8988T (cell line): ENCODE data around the gene NAA10.

ENCODE experiments used
- DNase-seq: peaks from one replicate; pipeline ENCODE4 v3.0.0; 2011

The NAA10 gene

DNA sequence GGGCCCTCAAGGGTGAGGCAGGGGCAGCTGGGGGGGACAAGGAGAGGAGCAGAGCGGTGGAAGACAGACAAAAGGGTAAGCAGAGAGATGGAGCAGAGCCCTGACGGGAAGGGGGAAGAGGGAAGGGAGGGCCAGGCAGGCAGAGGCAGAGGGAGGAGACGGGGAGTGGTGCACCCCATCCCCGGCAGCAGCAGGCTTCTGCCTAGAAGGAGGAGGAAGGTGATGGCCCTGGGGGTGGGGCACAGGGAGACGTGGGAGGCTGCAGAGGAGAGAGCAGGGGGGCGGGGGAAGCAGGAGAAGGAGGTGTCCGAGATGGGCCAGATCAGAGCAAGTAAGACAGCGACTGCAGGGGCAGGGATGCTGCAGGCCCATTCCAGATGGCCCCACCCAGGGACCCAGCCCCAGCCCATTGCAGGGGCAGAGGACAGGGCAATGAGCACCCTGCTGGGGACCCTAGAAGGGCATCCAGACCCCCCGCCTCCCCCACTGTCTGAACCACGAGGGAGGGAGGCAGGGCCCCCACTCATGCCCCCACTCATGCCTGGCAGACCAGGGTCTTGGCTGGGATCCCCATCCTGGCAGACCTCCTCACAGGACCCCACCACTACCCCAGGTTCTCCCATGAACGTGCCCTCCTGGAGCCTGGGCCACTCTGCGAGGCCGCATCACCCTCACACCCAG, 51.5 kb downstream of the NAA10 start:
- DNase-seq, result no peak

DNA sequence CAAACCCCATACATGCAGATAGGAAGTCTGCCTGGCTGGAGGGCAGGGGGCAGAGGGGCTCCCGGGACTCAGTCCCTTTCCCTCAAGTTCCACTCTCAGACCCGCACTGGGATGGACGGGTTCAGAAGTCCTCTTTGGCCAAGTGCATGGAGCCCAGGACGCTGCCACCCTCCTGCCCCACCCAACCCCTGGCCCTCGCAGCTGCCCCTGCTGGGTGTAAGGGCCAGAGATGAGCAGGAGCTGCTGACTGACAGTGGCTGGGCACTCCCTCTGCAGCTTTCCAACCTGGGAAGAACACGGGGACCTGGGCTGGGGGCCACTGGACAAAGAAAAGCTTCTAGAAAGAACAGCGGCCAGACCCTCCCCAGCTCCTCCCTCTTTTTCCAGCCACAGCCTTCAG, 52.3 kb downstream of the NAA10 start:
- no peak for DNase-seq

DNA sequence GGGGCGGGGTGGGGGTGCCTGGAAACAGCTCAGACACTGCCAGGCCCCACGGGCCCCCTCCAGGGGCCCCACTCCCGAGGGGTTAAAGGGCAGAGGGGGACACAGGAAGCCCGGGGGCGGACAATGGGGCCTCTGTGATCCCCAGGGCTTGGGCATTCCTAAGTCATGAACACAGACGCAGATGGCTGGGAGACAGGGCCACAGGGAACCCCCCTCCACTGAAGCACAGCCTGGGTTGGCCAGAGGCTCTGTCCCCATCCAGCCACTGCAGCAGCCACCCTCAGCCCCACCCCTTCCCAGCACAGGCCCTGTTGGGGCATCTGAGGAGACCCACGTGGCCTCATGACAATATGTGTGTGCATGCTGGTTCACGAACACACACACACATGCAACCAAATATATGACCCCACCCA, 52.7 kb downstream of the NAA10 start:
- no peak for DNase-seq

DNA sequence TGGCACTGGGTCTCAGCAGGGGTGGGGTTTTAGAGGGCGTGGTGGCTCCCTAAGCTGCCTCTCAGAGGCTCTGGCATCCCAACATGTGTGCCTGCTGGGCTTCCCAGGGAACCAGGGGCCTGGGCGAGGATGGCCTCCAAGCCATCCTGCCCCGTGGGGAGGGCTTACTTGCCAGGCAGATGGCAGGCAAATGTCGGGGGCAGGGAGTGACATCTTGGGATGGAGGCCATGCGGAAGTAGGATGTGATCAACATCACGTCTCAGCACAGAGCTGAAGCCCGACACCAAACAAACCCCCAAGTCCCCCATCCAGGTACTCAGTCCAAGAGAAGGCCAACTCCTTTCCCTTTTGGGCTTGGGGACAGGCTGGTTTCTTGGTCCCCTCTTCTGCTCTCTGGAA, 53.6 kb downstream of the NAA10 start:
- DNase-seq, result no peak

DNA sequence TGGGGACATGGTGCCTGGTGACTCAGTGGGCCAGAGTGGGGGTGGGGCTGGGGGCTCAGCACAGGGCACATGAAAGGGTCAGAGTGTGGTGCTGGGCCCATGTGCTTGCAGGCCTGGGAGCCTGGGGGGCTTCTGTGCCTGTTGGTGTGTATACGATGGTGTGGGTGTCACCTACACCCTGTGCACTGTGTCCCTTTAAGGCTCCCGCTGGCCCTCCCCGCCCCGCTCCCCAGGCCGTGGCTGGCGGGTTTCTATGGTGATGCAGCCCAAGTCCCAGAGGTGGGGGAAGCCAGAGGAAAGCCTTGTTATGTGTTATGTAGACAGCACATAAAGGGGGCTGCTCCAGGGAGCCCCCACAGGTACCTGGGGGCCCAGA, 54.4 kb downstream of the NAA10 start:
- no peak for DNase-seq

DNA sequence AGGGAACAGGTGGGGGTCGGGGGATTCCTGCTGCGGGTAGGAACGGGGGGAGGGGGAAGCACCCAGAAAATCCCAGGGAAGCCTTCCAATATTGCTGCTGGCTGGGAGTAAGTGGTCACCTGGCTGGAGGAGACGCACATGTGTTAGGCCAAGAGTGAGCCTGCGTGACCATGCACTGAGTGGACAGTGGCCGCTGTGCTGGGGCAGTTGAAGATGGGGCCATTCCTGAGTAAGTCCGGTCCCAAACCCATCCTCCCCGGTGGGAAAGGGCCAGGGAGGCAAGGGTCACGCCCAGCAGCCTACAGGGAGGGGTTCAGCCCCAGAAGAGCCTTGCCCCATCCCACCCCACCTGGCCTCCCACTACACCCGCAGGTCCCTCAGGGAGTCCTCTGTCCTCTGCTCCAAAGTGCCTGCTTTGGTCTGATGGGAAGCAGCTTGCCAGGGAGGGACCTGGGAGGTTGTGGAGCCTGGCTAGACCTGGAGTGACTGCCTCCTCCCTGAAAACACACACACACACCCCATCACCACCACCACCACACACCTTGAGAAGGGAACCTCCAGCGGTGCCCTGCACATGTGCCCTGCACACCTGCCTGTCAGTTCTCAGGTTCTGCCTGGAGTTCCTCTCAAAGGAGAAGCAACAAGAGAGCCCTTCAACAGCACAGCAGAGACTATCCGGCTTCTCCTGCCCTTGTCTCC, 54.9 kb downstream of the NAA10 start:
- DNase-seq, result no peak
